Mesenchymal stem cell (in vitro differentiated cells and primary cell): ENCODE data around the gene DDC.

Source experiments
- DNase-seq: peaks from one replicate; pipeline ENCODE4 v3.0.0-alpha.2; 2013
- H2AFZ ChIP-seq: one replicate; pipeline ENCODE4 v1.6.1; 2013; ENCODE audit warnings: low read depth, mild to moderate bottlenecking, control low read depth, inconsistent platforms, low read length, moderate library complexity
- H2AK5ac ChIP-seq: 2 replicates; pipeline ENCODE4 v1.6.1; 2013; ENCODE audit warnings: low read length, moderate library complexity, mild to moderate bottlenecking, inconsistent platforms; ENCODE audit not compliant: severe bottlenecking
- H2BK120ac ChIP-seq: one replicate; pipeline ENCODE4 v1.6.1; 2013; ENCODE audit warnings: low read depth, mild to moderate bottlenecking, inconsistent platforms, low read length, moderate library complexity
- H2BK12ac ChIP-seq, 2 experiments: one replicate each; pipeline ENCODE4 v1.6.1; 2013; ENCODE audit warnings: inconsistent platforms in 2 of 2, low read length in 2 of 2, mild to moderate bottlenecking in 2 of 2, moderate library complexity in 2 of 2, control low read depth in 1 of 2
- H2BK15ac ChIP-seq: one replicate; pipeline ENCODE4 v1.6.1; 2013; ENCODE audit warnings: mild to moderate bottlenecking, low read depth, inconsistent platforms; ENCODE audit not compliant: poor library complexity, severe bottlenecking
- H2BK5ac ChIP-seq: 2 replicates; pipeline ENCODE4 v1.6.1; 2013; ENCODE audit warnings: low read depth, mild to moderate bottlenecking, low read length, control low read depth, inconsistent platforms; ENCODE audit not compliant: poor library complexity, severe bottlenecking
- H3K14ac ChIP-seq, 2 experiments: one replicate each; pipeline ENCODE4 v1.6.1; 2013; ENCODE audit warnings: inconsistent platforms in 2 of 2, low read length in 2 of 2, control low read depth in 1 of 2, mild to moderate bottlenecking in 1 of 2, moderate library complexity in 1 of 2
- H3K18ac ChIP-seq, 2 experiments: one replicate each; pipeline ENCODE4 v1.6.1; 2013; ENCODE audit warnings: inconsistent platforms in 2 of 2, low read length in 2 of 2, control low read depth in 1 of 2, low read depth in 1 of 2, mild to moderate bottlenecking in 1 of 2
- H3K23ac ChIP-seq, 2 experiments: one replicate each; pipeline ENCODE4 v1.6.1; 2013; ENCODE audit warnings: inconsistent platforms in 2 of 2, low read length in 2 of 2, mild to moderate bottlenecking in 2 of 2, moderate library complexity in 2 of 2, control low read depth in 1 of 2
- H3K27ac ChIP-seq: 2 replicates; pipeline ENCODE4 v1.5.1; 2013; ENCODE audit warnings: mild to moderate bottlenecking, moderate library complexity, low read length, control low read depth, inconsistent platforms; ENCODE audit not compliant: poor library complexity, severe bottlenecking
- H3K27me3 ChIP-seq, 2 experiments: 2 replicates each; pipeline versions ENCODE4 v1.6.1 to v1.7.0; 2013; ENCODE audit warnings: low read length in 2 of 2, mild to moderate bottlenecking in 2 of 2, moderate library complexity in 2 of 2, control low read depth in 1 of 2, inconsistent platforms in 1 of 2; ENCODE audit not compliant: control insufficient read depth in 1 of 2, insufficient read depth in 1 of 2
- H3K36me3 ChIP-seq, 2 experiments: 2 replicates each; pipeline versions ENCODE4 v1.6.1 to v1.7.0; 2013; ENCODE audit warnings: low read length in 2 of 2, control low read depth in 1 of 2, inconsistent platforms in 1 of 2, low read depth in 1 of 2, mild to moderate bottlenecking in 1 of 2; ENCODE audit not compliant: insufficient read depth in 2 of 2, control insufficient read depth in 1 of 2
- H3K4ac ChIP-seq, 2 experiments: one replicate each; pipeline ENCODE4 v1.6.1; 2013; ENCODE audit warnings: inconsistent platforms in 2 of 2, low read length in 2 of 2, mild to moderate bottlenecking in 2 of 2, moderate library complexity in 2 of 2, control low read depth in 1 of 2, low read depth in 1 of 2
- H3K4me1 ChIP-seq: 2 replicates; pipeline ENCODE4 v1.6.1; 2013; ENCODE audit warnings: low read depth, low read length, control low read depth; ENCODE audit not compliant: control insufficient read depth, insufficient read depth
- H3K4me2 ChIP-seq: 2 replicates; pipeline ENCODE4 v1.6.1; 2013; ENCODE audit warnings: low read length, mild to moderate bottlenecking, inconsistent platforms; ENCODE audit not compliant: poor library complexity, severe bottlenecking
- H3K4me3 ChIP-seq, 2 experiments: 2 replicates each; pipeline versions ENCODE4 v1.5.1 to v1.7.0; 2013; ENCODE audit warnings: low read length in 2 of 2, mild to moderate bottlenecking in 2 of 2, control low read depth in 1 of 2, low read depth in 1 of 2; ENCODE audit not compliant: insufficient read depth in 1 of 2
- H3K79me1 ChIP-seq: replicated peaks from 2 replicates; pipeline ENCODE4 v1.6.1; 2013; ENCODE audit warnings: mild to moderate bottlenecking, control low read depth, low read length, inconsistent platforms; ENCODE audit not compliant: poor library complexity, severe bottlenecking
- H3K9ac ChIP-seq: 2 replicates; pipeline ENCODE4 v1.7.0; 2013; ENCODE audit warnings: mild to moderate bottlenecking, low read length, moderate library complexity
- H3K9me3 ChIP-seq: 2 replicates; pipeline ENCODE4 v1.7.0; 2013; ENCODE audit warnings: mild to moderate bottlenecking, low read length; ENCODE audit not compliant: control insufficient read depth
- H4K8ac ChIP-seq: one replicate; pipeline ENCODE4 v1.6.1; 2013; ENCODE audit warnings: inconsistent platforms, mild to moderate bottlenecking, low read length, moderate library complexity
- H4K91ac ChIP-seq: one replicate; pipeline ENCODE4 v1.6.1; 2013; ENCODE audit warnings: mild to moderate bottlenecking, low read length, inconsistent platforms
- WGBS: methylation state at CpG from one replicate; pipeline ENCODE4 v1.1.7; 2013; ENCODE audit warnings: mixed read lengths; 5-methylcytosine and 5-hydroxymethylcytosine counted together

The DDC gene

GRCh38 chr7:50413561-50413960 lies 151.6 kb downstream of the DDC start:
- H3K9me3 ChIP-seq: no peaks in the 10 kb centered on the region
- H2BK12ac ChIP-seq: no peak overlapping the region
- H3K36me3 ChIP-seq: no peaks in the 10 kb centered on the region
- no peak overlapping the region for H2AK5ac ChIP-seq
- no peak overlapping the region for H4K91ac ChIP-seq
- no peak overlapping the region for H3K9ac ChIP-seq
- H2AFZ ChIP-seq: no peak overlapping the region
- H2BK15ac ChIP-seq: no peak overlapping the region
- WGBS: 94% methylated on average over 7 of the region's 7 CpGs
- H3K18ac ChIP-seq: no peak overlapping the region
- H2BK120ac ChIP-seq: no peak overlapping the region
- H3K14ac ChIP-seq: no peak overlapping the region
- no peak overlapping the region for H3K4me3 ChIP-seq
- H3K27ac ChIP-seq: no peak overlapping the region
- H3K4ac ChIP-seq: no peak overlapping the region
- no peaks in the 10 kb centered on the region for H3K79me1 ChIP-seq
- H2BK5ac ChIP-seq: no peak overlapping the region
- DNase-seq: no peak
- H3K4me2 ChIP-seq: no peak overlapping the region
- H4K8ac ChIP-seq: no peak overlapping the region
- H3K27me3 ChIP-seq: peaks cover 6 to 11% of the 10 kb centered on the region in 2 experiments
- no peaks in the 10 kb centered on the region for H3K4me1 ChIP-seq
- H3K23ac ChIP-seq: no peak overlapping the region

GRCh38 chr7:50412973-50413372 lies 152.2 kb downstream of the DDC start:
- no peak overlapping the region for H3K27ac ChIP-seq
- no peaks in the 10 kb centered on the region for H3K9me3 ChIP-seq
- H2BK12ac ChIP-seq: no peak overlapping the region
- WGBS: 84% methylated on average over 3 of the region's 4 CpGs
- no peaks in the 10 kb centered on the region for H3K79me1 ChIP-seq
- no peak overlapping the region for H3K4me2 ChIP-seq
- H3K4me3 ChIP-seq: no peak overlapping the region
- no peak overlapping the region for H3K14ac ChIP-seq
- H3K18ac ChIP-seq: no peak overlapping the region
- no peaks in the 10 kb centered on the region for H3K36me3 ChIP-seq
- no peak overlapping the region for H4K91ac ChIP-seq
- H2BK120ac ChIP-seq: no peak overlapping the region
- H2BK15ac ChIP-seq: no peak overlapping the region
- DNase-seq: no peak
- no peak overlapping the region for H3K23ac ChIP-seq
- no peak overlapping the region for H3K9ac ChIP-seq
- no peak overlapping the region for H2AFZ ChIP-seq
- H2BK5ac ChIP-seq: no peak overlapping the region
- H3K4ac ChIP-seq: no peak overlapping the region
- peaks cover 11 to 16% of the 10 kb centered on the region in 2 experiments for H3K27me3 ChIP-seq
- H2AK5ac ChIP-seq: no peak overlapping the region
- no peak overlapping the region for H4K8ac ChIP-seq
- H3K4me1 ChIP-seq: no peaks in the 10 kb centered on the region

GRCh38 chr7:50411332-50411731 lies 153.9 kb downstream of the DDC start:
- Histone ChIP-seq H3K4me3 (no peak overlapping the region), H3K9me3 (no peaks in the 10 kb centered on the region), H3K27ac (no peak overlapping the region), H2BK120ac (no peak overlapping the region), H2BK15ac (no peak overlapping the region), H3K18ac (no peak overlapping the region), H3K23ac (no peak overlapping the region), H2BK12ac (no peak overlapping the region), H2BK5ac (no peak overlapping the region), H2AFZ (no peak overlapping the region), H2AK5ac (no peak overlapping the region), H4K91ac (no peak overlapping the region), H3K4me1 (no peaks in the 10 kb centered on the region), H3K36me3 (no peaks in the 10 kb centered on the region), H4K8ac (no peak overlapping the region), H3K14ac (no peak overlapping the region), H3K4me2 (no peak overlapping the region), H3K79me1 (no peaks in the 10 kb centered on the region), H3K4ac (no peak overlapping the region), H3K9ac (no peak overlapping the region), H3K27me3 (peaks cover 16 to 31% of the 10 kb centered on the region in 2 experiments)
- DNase-seq: no peak
- WGBS: 74% methylated on average over 5 of the region's 6 CpGs

- no peak overlapping the region for H4K91ac ChIP-seq
- no peaks in the 10 kb centered on the region for H3K9me3 ChIP-seq
- H2AFZ ChIP-seq: no peak overlapping the region
- H3K14ac ChIP-seq: peak overlapping the region in 1 of 2 experiments; percentile 29
- no peak overlapping the region for H2BK5ac ChIP-seq
- H3K4ac ChIP-seq: no peak overlapping the region
- peaks cover 16 to 34% of the 10 kb centered on the region in 2 experiments for H3K27me3 ChIP-seq
- H3K18ac ChIP-seq: no peak overlapping the region
- no peak overlapping the region for H3K27ac ChIP-seq
- no peaks in the 10 kb centered on the region for H3K36me3 ChIP-seq
- no peaks in the 10 kb centered on the region for H3K79me1 ChIP-seq
- H3K4me2 ChIP-seq: no peak overlapping the region
- H3K23ac ChIP-seq: no peak overlapping the region
- H2AK5ac ChIP-seq: no peak overlapping the region
- no peaks in the 10 kb centered on the region for H3K4me1 ChIP-seq
- peak overlapping the region in 1 of 2 experiments; percentile 7 for H3K4me3 ChIP-seq
- H4K8ac ChIP-seq: no peak overlapping the region
- H3K9ac ChIP-seq: no peak overlapping the region
- H2BK12ac ChIP-seq: no peak overlapping the region
- H2BK15ac ChIP-seq: no peak overlapping the region
- 92% methylated on average over 15 of the region's 17 CpGs for WGBS
- H2BK120ac ChIP-seq: no peak overlapping the region
- no peak for DNase-seq
Observed at GRCh38 chr7:50409856-50410745, 155.1 kb downstream of the DDC start.
